Keratinocyte (primary cell): Measurements from ENCODE around the gene PPP1R1C. TPM values are rescaled to one million over a fixed set of nuclear protein-coding genes. Genes with fewer than 3 reads are reported as not detected.

Experiments used
- DNase-seq: peaks from one replicate; pipeline ENCODE4 v3.0.0-alpha.2; 2011; ENCODE audit warnings: low read depth, missing footprints, low spot score
- FAIRE-seq: peaks from 2 replicates; lab custom pipeline; 2011; peaks lifted over from hg19 to GRCh38; lab: Jason Lieb, UNC
- H2AFZ ChIP-seq: 2 replicates; pipeline ENCODE4 v1.6.0; 2012; ENCODE audit warnings: low read length, control low read depth, inconsistent platforms; ENCODE audit not compliant: control insufficient read depth
- H3K27ac ChIP-seq: 2 replicates; pipeline ENCODE4 v1.5.1; 2011; ENCODE audit warnings: low read length; ENCODE audit not compliant: control insufficient read depth, insufficient read depth
- H3K27me3 ChIP-seq: 3 replicates; pipeline ENCODE4 v1.6.0; 2011; ENCODE audit warnings: low read length; ENCODE audit not compliant: control insufficient read depth, insufficient read depth; ENCODE audit errors: extremely low read depth
- H3K36me3 ChIP-seq, 2 experiments: 2 replicates in 1 of 2; 3 replicates in 1 of 2; pipeline ENCODE4 v1.5.1; 2011; ENCODE audit warnings: low read length in 2 of 2, mild to moderate bottlenecking in 1 of 2; ENCODE audit not compliant: control insufficient read depth in 2 of 2, insufficient read depth in 2 of 2; ENCODE audit errors: extremely low read depth in 1 of 2
- H3K4me1 ChIP-seq: 3 replicates; pipeline ENCODE4 v1.5.1; 2011; ENCODE audit warnings: low read length; ENCODE audit not compliant: control insufficient read depth, insufficient read depth; ENCODE audit errors: extremely low read depth
- H3K4me2 ChIP-seq: 3 replicates; pipeline ENCODE4 v1.6.0; 2011; ENCODE audit warnings: low read depth, low read length; ENCODE audit not compliant: control insufficient read depth, insufficient read depth; ENCODE audit errors: extremely low read depth
- H3K4me3 ChIP-seq, 3 experiments: fragments of 200-600 bp in 1 of 3; sonication (generic) in 1 of 3; 2 replicates in 2 of 3; 3 replicates in 1 of 3; pipeline ENCODE4 v1.5.1; 2011 to 2016; ENCODE audit warnings: low read length in 3 of 3, mild to moderate bottlenecking in 3 of 3, control low read depth in 2 of 3, inconsistent platforms in 1 of 3, low read depth in 1 of 3, mixed read lengths in 1 of 3, mixed run types in 1 of 3, moderate library complexity in 1 of 3; ENCODE audit not compliant: control insufficient read depth in 2 of 3, insufficient read depth in 2 of 3; ENCODE audit errors: extremely low read depth in 1 of 3
- H3K79me2 ChIP-seq: 2 replicates; pipeline ENCODE4 v1.6.0; 2012; ENCODE audit warnings: low read length; ENCODE audit not compliant: control insufficient read depth, insufficient read depth
- H3K9ac ChIP-seq: 3 replicates; pipeline ENCODE4 v1.6.0; 2011; ENCODE audit warnings: low read length; ENCODE audit not compliant: control insufficient read depth, insufficient read depth; ENCODE audit errors: extremely low read depth
- H3K9me1 ChIP-seq: 3 replicates; pipeline ENCODE4 v1.6.0; 2011; ENCODE audit warnings: low read length; ENCODE audit not compliant: control insufficient read depth, insufficient read depth; ENCODE audit errors: extremely low read depth
- H3K9me3 ChIP-seq: 2 replicates; pipeline ENCODE4 v1.5.1; 2012; ENCODE audit warnings: low read depth, low read length; ENCODE audit not compliant: control insufficient read depth
- H4K20me1 ChIP-seq: 3 replicates; pipeline ENCODE4 v1.6.0; 2011; ENCODE audit warnings: low read length; ENCODE audit not compliant: control insufficient read depth, insufficient read depth; ENCODE audit errors: extremely low read depth
- CTCF ChIP-seq, 3 experiments: IDR thresholded peaks in 1 of 3; conservative IDR thresholded peaks in 1 of 3; optimal IDR thresholded peaks in 1 of 3; 2 replicates in 2 of 3; 3 replicates in 1 of 3; pipeline versions ENCODE3 to v1.5.1; 2011; ENCODE audit warnings: low read length in 3 of 3, mild to moderate bottlenecking in 3 of 3, moderate library complexity in 2 of 3, control low read depth in 1 of 3, inconsistent platforms in 1 of 3; ENCODE audit not compliant: insufficient read depth in 2 of 3; ENCODE audit errors: extremely low read depth in 1 of 3
- EZH2 ChIP-seq: IDR thresholded peaks from one replicate; pipeline ENCODE4 v1.6.1; 2012; ENCODE audit warnings: inconsistent platforms, mild to moderate bottlenecking, low read length, moderate library complexity
- dilution Hi-C: fragments of 300-500 bp; cut with MboI; formaldehyde crosslinking; loops from one replicate; pipeline ENCODE4 v1.7.0; 2020; ENCODE audit warnings: low sequenced_read_pairs; ENCODE audit not compliant: extremely low pct_ligation_motif_present
- polyA plus RNA-seq, 5 experiments: library from polyadenylated mRNA; depleted of rRNA in 3 of 5; stranded (reverse) in 3 of 5; stranded (forward) in 1 of 5; unstranded in 1 of 5; fragments of >200 nt; gene quantifications; 1 replicate in 1 of 5; 2 replicates in 3 of 5; 3 replicates in 1 of 5; pipeline versions ENCODE4 v1.2.1 to v1.2.3, GENCODE V29; 2011 to 2012; ENCODE audit warnings: missing spikeins in 2 of 5, low read depth in 1 of 5, low replicate concordance in 1 of 5

The PPP1R1C gene
- polyA plus RNA-seq, 1 donor (not counting 4 experiments of a cell fraction or from before 2014, with no cell fraction given) = 4.3 TPM

- no peak for DNase-seq
- H3K9me1 ChIP-seq = no peaks in the 10 kb centered on the region
- no peaks in the 10 kb centered on the region for H3K79me2 ChIP-seq
- H2AFZ ChIP-seq = no peak overlapping the region
- TF ChIP-seq CTCF (optimal IDR thresholded peaks at IDR 0.05 in 1 of 3, IDR thresholded peaks at IDR 0.05 in 1 of 3, conservative IDR thresholded peaks at IDR 0.05 in 1 of 3; ENCODE audit: extremely low read depth in 1 of 3, insufficient read depth in 2 of 3, low read length in 3 of 3) (no peak), EZH2 (no peak)
- no peaks in the 10 kb centered on the region for H3K4me1 ChIP-seq
- no peak overlapping the region for H3K27ac ChIP-seq
- no peaks in the 10 kb centered on the region for H4K20me1 ChIP-seq
- no peak for FAIRE-seq
- H3K4me3 ChIP-seq = no peak overlapping the region
- H3K36me3 ChIP-seq = no peaks in the 10 kb centered on the region
- no peaks in the 10 kb centered on the region for H3K9me3 ChIP-seq
- H3K4me2 ChIP-seq = no peak overlapping the region
- H3K27me3 ChIP-seq = no peaks in the 10 kb centered on the region
- H3K9ac ChIP-seq = no peak overlapping the region
- dilution Hi-C loops = no loop called here
These were observed 158.6 kb downstream of the PPP1R1C start for GRCh38 chr2:182144041-182144775.

GRCh38 chr2:182144776-182145165 is 159.1 kb downstream of the PPP1R1C start:
- dilution Hi-C loops = no loop called here
- DNase-seq = no peak
- Histone ChIP-seq H3K9ac (no peak overlapping the region), H3K79me2 (no peaks in the 10 kb centered on the region), H3K4me1 (no peaks in the 10 kb centered on the region), H3K9me3 (no peaks in the 10 kb centered on the region), H3K36me3 (no peaks in the 10 kb centered on the region), H3K4me3 (no peak overlapping the region), H4K20me1 (no peaks in the 10 kb centered on the region), H3K27me3 (no peaks in the 10 kb centered on the region), H3K9me1 (no peaks in the 10 kb centered on the region), H3K4me2 (no peak overlapping the region), H3K27ac (no peak overlapping the region), H2AFZ (no peak overlapping the region)
- TF ChIP-seq CTCF (optimal IDR thresholded peaks at IDR 0.05 in 1 of 3, IDR thresholded peaks at IDR 0.05 in 1 of 3, conservative IDR thresholded peaks at IDR 0.05 in 1 of 3; ENCODE audit: extremely low read depth in 1 of 3, insufficient read depth in 2 of 3, low read length in 3 of 3) (no peak), EZH2 (no peak)
- FAIRE-seq = no peak
